Stimulated activated CD8-positive, alpha-beta memory T cell treated with anti-CD3 and anti-CD28 coated beads, Interleukin-4, amount 100 ng/mL, for 24 hours (primary cell): ENCODE measurements around the gene MGAT4C.

ENCODE experiments used
- DNase-seq: peaks from one replicate; pipeline ENCODE4 v3.0.0-alpha.2; 2020; ENCODE audit warnings: low read depth

The MGAT4C gene

GRCh38 chr12:86229772-86230171 is 26.4 kb downstream of the MGAT4C start:
- no peak for DNase-seq

GRCh38 chr12:86228656-86229055 is 27.5 kb downstream of the MGAT4C start:
- no peak for DNase-seq

GRCh38 chr12:86226481-86226880 is 29.7 kb downstream of the MGAT4C start:
- DNase-seq = no peak

GRCh38 chr12:86216591-86216990 is 39.6 kb downstream of the MGAT4C start:
- no peak for DNase-seq

- no peak for DNase-seq
Observed at GRCh38 chr12:86213012-86213411, 43.2 kb downstream of the MGAT4C start.

- DNase-seq = no peak
Observed at GRCh38 chr12:86198696-86199444, 57.3 kb downstream of the MGAT4C start.

- DNase-seq = no peak
Observed at GRCh38 chr12:86196465-86196864, 59.7 kb downstream of the MGAT4C start.

- no peak for DNase-seq
Observed at GRCh38 chr12:86194721-86195120, 61.5 kb downstream of the MGAT4C start.

GRCh38 chr12:86193931-86194330 is 62.3 kb downstream of the MGAT4C start:
- no peak for DNase-seq

GRCh38 chr12:86188226-86188625 is 68.0 kb downstream of the MGAT4C start:
- no peak for DNase-seq

GRCh38 chr12:86186449-86186848 is 69.7 kb downstream of the MGAT4C start:
- DNase-seq = no peak

GRCh38 chr12:86179855-86180254 is 76.3 kb downstream of the MGAT4C start:
- no peak for DNase-seq

- DNase-seq = no peak
Observed at GRCh38 chr12:86174188-86174587, 82.0 kb downstream of the MGAT4C start.

GRCh38 chr12:86172913-86173443 is 83.2 kb downstream of the MGAT4C start:
- DNase-seq = no peak

GRCh38 chr12:86170051-86170450 is 86.1 kb downstream of the MGAT4C start:
- no peak for DNase-seq

- DNase-seq = no peak
Observed at GRCh38 chr12:86158956-86159355, 97.2 kb downstream of the MGAT4C start.

GRCh38 chr12:86154620-86155019 is 101.6 kb downstream of the MGAT4C start:
- no peak for DNase-seq

GRCh38 chr12:86148612-86149011 is 107.6 kb downstream of the MGAT4C start:
- no peak for DNase-seq

GRCh38 chr12:86148071-86148470 is 108.1 kb downstream of the MGAT4C start:
- DNase-seq = no peak

- DNase-seq = no peak
Observed at GRCh38 chr12:86145156-86145555, 111.0 kb downstream of the MGAT4C start.

GRCh38 chr12:86143162-86143561 is 113.0 kb downstream of the MGAT4C start:
- DNase-seq = no peak

- DNase-seq = no peak
Observed at GRCh38 chr12:86139671-86140070, 116.5 kb downstream of the MGAT4C start.

- no peak for DNase-seq
Observed at GRCh38 chr12:86138770-86139169, 117.4 kb downstream of the MGAT4C start.

GRCh38 chr12:86137936-86138335 is 118.3 kb downstream of the MGAT4C start:
- no peak for DNase-seq
